Frontal cortex (tissue), 4 donors: ENCODE results near the gene RHOH. TPM values are rescaled to one million over a fixed set of nuclear protein-coding genes. Genes with fewer than 3 reads are reported as not detected.

Source experiments
- DNase-seq, 2 donors: peaks; one replicate each; pipeline ENCODE4 v3.0.0; 2012; ENCODE audit warnings: low spot score in 2 of 2
- FAIRE-seq: peaks from 2 replicates; lab custom pipeline; 2012; peaks lifted over from hg19 to GRCh38; lab: Jason Lieb, UNC
- total RNA-seq: library from RNA; depleted of rRNA; stranded (reverse); fragments of >200 nt; gene quantifications from one replicate; pipeline ENCODE4 v1.2.3, GENCODE V29; 2014
- donor health status: control.
- donor health status: control.
- donor health status: control.

RHOH gene
- total RNA-seq, 1 donor from 2014 or later = 0.41 TPM

DNA sequence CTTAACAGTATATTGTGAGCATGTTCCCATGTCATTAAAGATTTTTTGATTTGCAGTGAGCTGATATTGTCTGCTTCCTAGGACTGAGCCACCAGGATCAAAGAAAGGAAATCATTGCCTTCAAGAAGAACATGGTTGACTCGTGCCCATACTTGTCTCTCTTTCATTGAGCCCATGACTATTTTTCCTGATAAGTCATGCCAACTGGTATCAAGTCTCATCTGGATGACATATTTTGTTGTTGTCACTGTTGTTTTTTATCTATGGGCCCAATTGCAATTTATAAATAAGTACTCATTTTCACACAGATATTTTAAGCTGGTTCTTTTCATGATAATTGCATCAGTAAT is 10.2 kb upstream of the RHOH start:
- FAIRE-seq (no peak), DNase-seq (no peak)

DNA sequence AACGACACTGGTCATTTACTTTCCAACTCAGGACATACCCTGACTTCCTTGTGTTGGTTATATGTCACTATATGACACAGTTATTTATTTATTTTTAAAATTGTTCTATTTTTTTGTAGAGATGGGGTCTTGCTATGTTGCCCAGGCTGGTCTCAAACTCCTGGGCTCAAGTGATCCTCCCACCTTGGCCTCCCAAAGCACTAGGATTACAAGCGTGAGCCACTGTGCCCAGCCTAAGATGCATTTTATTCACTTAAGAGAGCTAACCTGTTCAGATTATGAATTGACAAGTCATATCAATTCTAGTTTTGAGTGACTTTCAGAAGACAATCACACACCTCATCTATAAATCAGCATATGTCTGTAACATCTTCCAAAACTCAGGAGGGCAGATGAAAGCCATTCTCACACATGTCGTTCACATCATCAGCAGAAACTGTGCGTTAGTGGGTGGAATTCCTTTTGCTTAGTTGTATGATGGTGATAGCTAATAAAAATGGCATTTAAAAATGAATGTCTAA is 9.4 kb upstream of the RHOH start:
- FAIRE-seq (no peak), DNase-seq (no peak)

DNA sequence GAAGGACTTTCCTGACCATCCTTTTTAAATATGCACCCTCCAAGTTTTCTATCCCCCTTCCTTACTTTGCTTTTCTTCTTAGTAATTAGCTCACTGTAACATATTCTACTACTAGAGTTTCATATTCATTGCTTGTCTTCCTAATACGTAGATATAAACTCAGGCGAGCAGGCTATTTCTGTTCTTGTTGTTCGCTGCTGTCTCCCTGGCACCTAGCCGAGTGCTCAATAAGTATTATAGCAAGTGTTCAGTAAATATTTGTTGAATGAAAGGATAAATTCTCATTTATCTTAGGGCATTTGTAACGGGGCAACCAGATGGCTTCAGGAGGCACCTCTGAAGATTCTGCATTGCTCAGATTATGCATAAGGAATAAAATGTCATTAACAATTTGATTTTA is 6.8 kb upstream of the RHOH start:
- FAIRE-seq (no peak), DNase-seq (no peak)

- FAIRE-seq (no peak), DNase-seq (no peak)
Observed at GRCh38 chr4:40190465-40190864, 6.4 kb upstream of the RHOH start.

- no peak for FAIRE-seq
- DNase-seq = no peak
Observed at GRCh38 chr4:40190880-40191815, 5.7 kb upstream of the RHOH start.

- DNase-seq = no peak
- FAIRE-seq = no peak
Observed at GRCh38 chr4:40192114-40193015, 4.5 kb upstream of the RHOH start.

- FAIRE-seq (no peak), DNase-seq (no peak)
Observed at GRCh38 chr4:40193016-40193571, 3.7 kb upstream of the RHOH start.

- no peak for DNase-seq
Observed at GRCh38 chr4:40193578-40193977, 3.3 kb upstream of the RHOH start.

GRCh38 chr4:40194602-40195161 is 2.1 kb upstream of the RHOH start:
- no peak for DNase-seq
- no peak for FAIRE-seq

More at GRCh38 chr4:40193578-40193977, 3.3 kb upstream of the RHOH start:
- no peak for FAIRE-seq

GRCh38 chr4:40195182-40196177 is 1.4 kb upstream of the RHOH start:
- FAIRE-seq = no peak
- DNase-seq = no peak

DNA sequence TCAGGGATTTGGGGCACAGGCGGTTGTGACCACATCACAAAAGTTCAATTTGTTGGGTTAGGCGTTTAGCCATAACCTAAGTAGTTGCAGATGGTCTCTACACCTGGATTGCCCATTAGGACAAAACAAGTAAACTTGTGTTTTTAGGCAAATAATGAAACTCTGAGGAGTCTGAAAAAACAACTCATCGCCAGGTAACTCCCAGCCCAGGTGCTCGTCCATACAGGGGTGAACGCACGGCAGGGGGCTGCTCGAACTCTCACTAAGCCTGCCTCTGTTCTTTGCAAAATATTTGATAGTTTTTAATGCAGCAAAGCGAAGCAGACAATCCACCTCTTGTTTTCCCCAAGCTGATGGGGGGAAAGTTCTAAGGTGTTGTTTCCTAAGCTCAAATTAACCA is 559 bp upstream of the RHOH start:
- DNase-seq = no peak
- no peak for FAIRE-seq

- FAIRE-seq (no peak), DNase-seq (no peak)
Observed at GRCh38 chr4:40197879-40198689, 1.3 kb downstream of the RHOH start.

GRCh38 chr4:40199179-40199670 is 2.4 kb downstream of the RHOH start:
- FAIRE-seq = no peak
- no peak for DNase-seq

DNA sequence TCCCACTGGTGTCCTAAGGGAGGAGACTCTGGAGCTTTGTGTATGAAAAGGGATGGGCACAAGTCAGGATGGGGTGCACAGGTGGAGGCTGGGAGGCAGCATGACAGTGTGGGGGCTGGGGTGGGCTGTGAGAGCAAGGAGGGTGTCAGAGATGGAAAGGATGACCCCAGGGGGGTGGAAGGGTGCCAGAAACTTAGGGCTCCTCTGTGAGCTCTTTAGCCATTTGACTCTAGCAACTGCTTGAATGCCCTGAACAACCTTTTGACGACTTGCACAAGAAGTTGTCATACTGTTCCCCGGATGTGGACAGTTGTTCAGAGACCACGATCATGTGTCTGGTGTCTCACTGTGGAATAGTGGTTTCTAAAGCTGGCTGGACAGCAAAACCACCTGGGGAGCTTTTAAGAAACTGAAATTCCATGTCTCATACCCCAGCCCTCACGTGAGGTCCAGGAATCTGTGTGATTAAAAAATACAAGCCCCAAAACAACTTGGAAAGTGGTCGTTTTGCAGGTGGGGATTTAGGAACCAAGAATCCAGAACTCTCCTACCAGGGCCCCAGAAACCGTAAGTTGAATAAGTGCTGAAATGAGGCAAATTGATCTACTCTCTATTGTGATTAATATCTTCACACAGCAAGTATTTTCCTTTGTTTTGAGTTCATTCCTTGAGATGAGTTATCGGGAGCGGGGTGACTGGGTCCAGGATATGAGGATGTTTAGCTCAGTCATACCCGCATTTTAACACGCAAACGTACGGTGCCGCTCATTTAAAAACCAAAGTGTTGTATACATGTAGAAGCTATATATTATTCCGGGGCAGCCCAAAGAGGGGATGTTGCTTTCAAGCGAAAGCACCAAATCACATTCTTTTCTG is 3.4 kb downstream of the RHOH start:
- DNase-seq = no peak
- FAIRE-seq = no peak

- DNase-seq (no peak), FAIRE-seq (no peak)
Observed at GRCh38 chr4:40200875-40201801, 4.3 kb downstream of the RHOH start.

GRCh38 chr4:40201898-40202297 is 5.1 kb downstream of the RHOH start:
- no peak for DNase-seq
- FAIRE-seq = no peak
